ENCODE measurements around the gene PELO. TPM values are rescaled to one million over a fixed set of nuclear protein-coding genes. Genes with fewer than 3 reads are reported as not detected.

Gene PELO
- total and polyA plus RNA-seq, 2 donors (not counting 3 experiments of a cell fraction or from before 2014, with no cell fraction given): 8.6 to 13.2 TPM

DNA sequence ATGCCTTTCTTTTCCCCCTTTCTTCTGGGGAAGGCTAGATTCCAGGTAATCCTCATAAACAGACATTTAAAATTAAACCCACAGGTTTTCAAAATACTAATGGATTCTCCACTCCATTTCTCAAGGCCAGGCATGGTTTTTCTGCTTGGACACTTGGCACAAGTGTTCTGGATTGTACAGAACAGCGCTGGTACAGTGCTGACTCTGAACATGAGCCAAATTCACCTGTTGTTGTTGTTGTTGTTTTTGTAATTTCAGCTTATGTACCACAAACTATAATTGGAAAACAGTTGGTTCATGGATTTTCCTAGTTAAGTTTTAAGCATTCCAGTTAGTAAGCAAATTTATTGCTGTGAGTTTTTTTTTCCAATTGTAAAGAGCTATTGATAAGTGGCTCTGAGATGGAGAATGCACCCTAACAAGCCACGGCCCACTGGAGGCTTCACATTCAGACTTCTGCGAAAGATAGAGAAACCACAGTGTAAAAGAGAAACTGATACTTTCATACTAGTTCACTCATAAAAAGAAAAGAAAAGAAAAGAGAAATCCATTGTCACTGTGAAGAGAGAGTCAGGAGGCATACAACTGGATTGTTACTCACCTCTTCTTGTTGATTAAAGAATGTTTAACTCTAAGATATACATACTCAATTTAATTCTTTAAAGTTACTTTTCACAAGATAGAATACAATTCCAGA, 16.2 kb upstream of the PELO start:
- ChIA-PET POLR2A (no interaction called here), CTCF (no interaction called here)
- Histone ChIP-seq H3K9ac (replicated peaks; ENCODE audit: extremely low read depth, insufficient read depth, low read length) (no peak overlapping the region), H3K4me2 (ENCODE audit: insufficient read depth, low read length) (no peak overlapping the region), H3K36me3 (ENCODE audit: control insufficient read depth in 2 of 2, extremely low read depth in 1 of 2, insufficient read depth in 2 of 2, low read length in 2 of 2) (no peaks in the 10 kb centered on the region), H3K4me3 (replicated peaks in 1 of 3; ENCODE audit: insufficient read depth in 1 of 3, low read depth in 1 of 3, low read length in 3 of 3) (no peak overlapping the region), H4K20me1 (replicated peaks; ENCODE audit: control insufficient read depth, extremely low read depth, insufficient read depth, low read length) (no peaks in the 10 kb centered on the region), H2AFZ (ENCODE audit: low read depth, low read length) (no peak overlapping the region), H3K4me1 (ENCODE audit: control insufficient read depth, extremely low read depth, insufficient read depth, low read length) (no peaks in the 10 kb centered on the region), H3K27ac (ENCODE audit: insufficient read depth, low read depth, low read length) (no peak overlapping the region), H3K9me1 (replicated peaks; ENCODE audit: control insufficient read depth, extremely low read depth, insufficient read depth, low read length) (no peaks in the 10 kb centered on the region), H3K9me3 (replicated peaks; ENCODE audit: control insufficient read depth, insufficient read depth, low read length) (no peaks in the 10 kb centered on the region), H3K27me3 (ENCODE audit: control insufficient read depth in 2 of 2, insufficient read depth in 2 of 2, low read length in 2 of 2) (no peaks in the 10 kb centered on the region), H3K79me2 (ENCODE audit: control insufficient read depth, insufficient read depth, low read length) (no peaks in the 10 kb centered on the region)
- FAIRE-seq (no peak), DNase-seq (ENCODE audit: low read depth, low spot score) (no peak)
- no TSS peak for BruUV-seq (replicated peaks)
- dilution Hi-C loops (cut with MboI; ENCODE audit: extremely low pct_ligation_motif_present, low sequenced_read_pairs) (no loop called here), intact Hi-C loops (cut with micrococcal nuclease) (loop anchor here (2.0 kb wide), 1 partner anchor 29 kb away; no protein-coding TSS in a partner anchor)
- TF ChIP-seq POLR2AphosphoS5 (IDR thresholded peaks at IDR 0.05; ENCODE audit: insufficient read depth, low read depth, low read length): no peak
- no peak for TF ChIP-seq FOS (IDR thresholded peaks at IDR 0.05; ENCODE audit: borderline replicate concordance, insufficient read depth, low read length)
- no peak for TF ChIP-seq GATA2 (IDR thresholded peaks at IDR 0.05; ENCODE audit: insufficient read depth, insufficient read length, low read depth, low read length)

DNA sequence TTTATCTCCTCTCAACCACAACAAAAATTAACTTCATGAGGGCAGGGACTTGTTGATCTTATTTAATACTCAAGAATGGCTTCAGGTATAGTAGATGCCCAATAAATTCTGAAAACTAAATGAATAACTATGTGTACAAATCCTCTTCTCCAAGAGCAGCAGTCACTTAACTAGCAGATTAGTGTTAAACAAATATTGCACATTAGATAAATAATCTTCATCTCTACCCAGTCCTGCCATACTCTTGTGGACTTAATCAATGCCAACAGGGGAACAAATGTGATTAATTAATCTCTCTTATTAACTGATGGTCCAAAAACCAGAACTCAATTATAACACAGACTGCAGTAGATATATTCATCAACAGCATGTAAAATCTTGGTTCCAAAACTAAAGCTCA, 15.0 kb upstream of the PELO start:
- DNase-seq (ENCODE audit: low read depth, low spot score) (no peak), FAIRE-seq (no peak)
- ChIA-PET CTCF (interaction anchor here (0.9 kb wide), 1 partner anchor 79 kb away, joined by 3 read pairs; no protein-coding TSS in a partner anchor), POLR2A (no interaction called here)
- Histone ChIP-seq H3K9me1 (replicated peaks; ENCODE audit: control insufficient read depth, extremely low read depth, insufficient read depth, low read length) (no peaks in the 10 kb centered on the region), H3K36me3 (ENCODE audit: control insufficient read depth in 2 of 2, extremely low read depth in 1 of 2, insufficient read depth in 2 of 2, low read length in 2 of 2) (no peaks in the 10 kb centered on the region), H3K27me3 (ENCODE audit: control insufficient read depth in 2 of 2, insufficient read depth in 2 of 2, low read length in 2 of 2) (no peaks in the 10 kb centered on the region), H3K9me3 (replicated peaks; ENCODE audit: control insufficient read depth, insufficient read depth, low read length) (no peaks in the 10 kb centered on the region), H3K4me2 (ENCODE audit: insufficient read depth, low read length) (no peak overlapping the region), H2AFZ (ENCODE audit: low read depth, low read length) (no peak overlapping the region), H3K4me1 (ENCODE audit: control insufficient read depth, extremely low read depth, insufficient read depth, low read length) (no peaks in the 10 kb centered on the region), H4K20me1 (replicated peaks; ENCODE audit: control insufficient read depth, extremely low read depth, insufficient read depth, low read length) (no peaks in the 10 kb centered on the region), H3K79me2 (ENCODE audit: control insufficient read depth, insufficient read depth, low read length) (no peaks in the 10 kb centered on the region), H3K9ac (replicated peaks; ENCODE audit: extremely low read depth, insufficient read depth, low read length) (no peak overlapping the region), H3K4me3 (replicated peaks in 1 of 3; ENCODE audit: insufficient read depth in 1 of 3, low read depth in 1 of 3, low read length in 3 of 3) (no peak overlapping the region), H3K27ac (ENCODE audit: insufficient read depth, low read depth, low read length) (no peak overlapping the region)
- BruUV-seq (replicated peaks): no TSS peak
- dilution Hi-C loops (cut with MboI; ENCODE audit: extremely low pct_ligation_motif_present, low sequenced_read_pairs) (no loop called here), intact Hi-C loops (cut with micrococcal nuclease) (loop anchor here (2.0 kb wide), 1 partner anchor 30 kb away; no protein-coding TSS in a partner anchor)
- TF ChIP-seq MYC (IDR thresholded peaks at IDR 0.05; ENCODE audit: low read depth, low read length) (no peak), JUN (IDR thresholded peaks at IDR 0.05; ENCODE audit: borderline replicate concordance, insufficient read depth, insufficient read length, low read depth) (no peak), POLR2A (IDR thresholded peaks at IDR 0.05; ENCODE audit: low read depth, low read length) (no peak), POLR2AphosphoS5 (IDR thresholded peaks at IDR 0.05; ENCODE audit: insufficient read depth, low read depth, low read length) (no peak), EZH2 (IDR thresholded peaks at IDR 0.05; ENCODE audit: borderline replicate concordance, low read depth, low read length, severe bottlenecking) (no peak), FOS (IDR thresholded peaks at IDR 0.05; ENCODE audit: borderline replicate concordance, insufficient read depth, low read length) (no peak), GATA2 (IDR thresholded peaks at IDR 0.05; ENCODE audit: insufficient read depth, insufficient read length, low read depth, low read length) (no peak)
- TF ChIP-seq, protein P1, sequence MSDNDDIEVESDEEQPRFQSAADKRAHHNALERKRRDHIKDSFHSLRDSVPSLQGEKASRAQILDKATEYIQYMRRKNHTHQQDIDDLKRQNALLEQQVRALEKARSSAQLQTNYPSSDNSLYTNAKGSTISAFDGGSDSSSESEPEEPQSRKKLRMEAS (IDR thresholded peaks at IDR 0.05; ENCODE audit: insufficient read depth, insufficient read length): no peak

All from endothelial cell of umbilical vein (primary cell).